Fibroblast of mammary gland (primary cell): ENCODE measurements around the gene UBAC1.
A peak's percentile ranks its signal among the peaks of the same experiment; 100 is the strongest.

Source experiments
- DNase-seq: peaks from one replicate; pipeline ENCODE4 v3.0.0-alpha.2; 2010; ENCODE audit warnings: low read depth
- H3K4me3 ChIP-seq: 2 replicates; pipeline ENCODE4 v1.5.1; 2011; ENCODE audit warnings: low read depth, mild to moderate bottlenecking, low read length, moderate library complexity; ENCODE audit not compliant: control insufficient read depth
- TF ChIP-seq, protein P1 (sequence below): conservative IDR thresholded peaks from 2 replicates; pipeline ENCODE4 v1.5.1; 2011; ENCODE audit warnings: low read depth, low read length, inconsistent platforms; ENCODE audit not compliant: control insufficient read depth, insufficient read depth

UBAC1 gene

DNA sequence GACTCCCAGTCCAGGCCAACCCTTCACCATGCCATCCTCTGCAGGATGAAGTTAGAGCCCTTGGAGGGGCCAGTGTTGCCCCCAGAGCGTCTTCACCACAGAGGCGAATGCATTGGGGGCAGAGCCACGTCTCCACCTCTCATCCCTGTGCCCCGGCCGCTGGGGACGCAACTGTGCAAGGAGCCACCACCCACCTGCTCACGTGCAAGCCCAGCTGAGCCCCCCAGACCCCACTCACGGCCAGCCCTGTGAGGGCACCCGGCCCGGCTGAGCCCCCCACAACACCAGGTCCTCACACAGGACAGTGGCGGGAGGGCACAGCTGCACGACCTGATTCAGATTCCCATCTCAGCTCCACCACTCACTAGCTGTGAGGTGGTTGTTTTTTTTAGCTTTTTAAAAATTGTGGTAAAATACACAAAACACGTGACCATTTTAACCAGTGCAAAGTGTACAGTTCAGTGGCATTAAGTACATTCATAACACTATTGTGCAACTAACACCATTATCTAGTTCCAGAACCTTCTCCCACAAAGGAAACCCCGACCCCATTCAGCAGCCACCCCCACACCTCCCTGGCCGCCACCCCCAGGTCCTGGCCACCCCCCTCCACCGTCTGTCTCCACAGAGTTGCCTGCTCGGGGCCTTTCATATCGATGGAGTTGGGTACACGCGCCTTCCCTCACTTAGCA lies 33.5 kb upstream of the UBAC1 start:
- TF ChIP-seq, protein P1, sequence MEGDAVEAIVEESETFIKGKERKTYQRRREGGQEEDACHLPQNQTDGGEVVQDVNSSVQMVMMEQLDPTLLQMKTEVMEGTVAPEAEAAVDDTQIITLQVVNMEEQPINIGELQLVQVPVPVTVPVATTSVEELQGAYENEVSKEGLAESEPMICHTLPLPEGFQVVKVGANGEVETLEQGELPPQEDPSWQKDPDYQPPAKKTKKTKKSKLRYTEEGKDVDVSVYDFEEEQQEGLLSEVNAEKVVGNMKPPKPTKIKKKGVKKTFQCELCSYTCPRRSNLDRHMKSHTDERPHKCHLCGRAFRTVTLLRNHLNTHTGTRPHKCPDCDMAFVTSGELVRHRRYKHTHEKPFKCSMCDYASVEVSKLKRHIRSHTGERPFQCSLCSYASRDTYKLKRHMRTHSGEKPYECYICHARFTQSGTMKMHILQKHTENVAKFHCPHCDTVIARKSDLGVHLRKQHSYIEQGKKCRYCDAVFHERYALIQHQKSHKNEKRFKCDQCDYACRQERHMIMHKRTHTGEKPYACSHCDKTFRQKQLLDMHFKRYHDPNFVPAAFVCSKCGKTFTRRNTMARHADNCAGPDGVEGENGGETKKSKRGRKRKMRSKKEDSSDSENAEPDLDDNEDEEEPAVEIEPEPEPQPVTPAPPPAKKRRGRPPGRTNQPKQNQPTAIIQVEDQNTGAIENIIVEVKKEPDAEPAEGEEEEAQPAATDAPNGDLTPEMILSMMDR, result no peak
- peak; percentile 17 for DNase-seq
- no peak overlapping the region for H3K4me3 ChIP-seq

DNA sequence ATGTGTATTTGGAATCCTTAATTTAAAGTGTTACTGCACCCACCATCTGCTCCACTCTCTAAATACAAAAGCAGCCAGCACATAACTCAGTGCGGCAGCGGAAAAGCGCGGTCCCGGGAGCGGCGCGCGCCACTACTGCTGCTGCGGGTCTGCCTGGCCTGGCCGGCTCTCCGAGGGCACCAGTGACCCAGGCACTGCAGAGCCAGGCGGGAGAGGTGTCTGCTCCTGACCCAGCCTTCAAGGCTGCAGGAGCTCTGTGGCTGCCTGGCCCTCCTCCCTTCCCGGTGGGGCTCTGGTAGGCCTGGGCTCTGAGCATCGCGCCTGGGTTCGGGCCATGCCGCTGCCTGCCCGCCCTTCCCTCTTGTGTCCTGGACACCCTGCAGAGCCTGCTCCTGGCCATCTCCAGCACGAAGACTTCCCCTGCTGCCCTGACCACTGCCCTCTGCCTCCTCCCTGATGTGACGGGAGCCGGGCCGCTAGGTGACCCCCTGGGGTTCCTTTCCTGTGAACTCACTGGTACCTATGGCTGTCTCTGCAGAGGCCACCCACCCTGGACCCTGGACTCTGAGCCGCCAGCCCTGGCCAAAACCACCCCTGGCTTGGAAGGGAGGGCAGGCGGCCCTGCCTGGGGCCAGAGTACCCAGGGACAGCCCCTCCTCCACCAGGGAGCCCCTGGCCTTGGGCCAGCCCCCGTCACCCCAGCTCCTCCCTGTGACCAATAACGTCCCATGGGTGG lies 32.8 kb upstream of the UBAC1 start:
- TF ChIP-seq, protein P1, result no peak
- DNase-seq, result no peak

DNA sequence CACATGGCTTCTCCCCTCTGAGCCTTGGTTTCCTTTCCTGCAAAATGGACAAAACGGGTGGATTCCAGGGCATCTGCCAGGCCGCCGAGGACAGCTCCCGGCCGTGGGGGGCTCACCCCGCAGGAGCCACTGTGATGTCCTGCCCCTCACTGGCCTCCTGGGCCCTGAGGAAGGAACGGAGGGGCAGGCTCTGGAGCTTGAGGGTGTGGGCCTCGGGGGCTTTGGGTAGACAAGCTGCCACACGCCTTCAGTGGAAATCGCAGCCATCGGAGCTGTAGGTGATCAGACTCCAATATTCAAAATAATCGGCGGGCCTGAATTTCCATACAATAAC lies 32.2 kb upstream of the UBAC1 start:
- DNase-seq, result no peak
- no peak overlapping the region for H3K4me3 ChIP-seq

More for the DNA sequence above, 32.8 kb upstream of the UBAC1 start:
- H3K4me3 ChIP-seq, result no peak overlapping the region

DNA sequence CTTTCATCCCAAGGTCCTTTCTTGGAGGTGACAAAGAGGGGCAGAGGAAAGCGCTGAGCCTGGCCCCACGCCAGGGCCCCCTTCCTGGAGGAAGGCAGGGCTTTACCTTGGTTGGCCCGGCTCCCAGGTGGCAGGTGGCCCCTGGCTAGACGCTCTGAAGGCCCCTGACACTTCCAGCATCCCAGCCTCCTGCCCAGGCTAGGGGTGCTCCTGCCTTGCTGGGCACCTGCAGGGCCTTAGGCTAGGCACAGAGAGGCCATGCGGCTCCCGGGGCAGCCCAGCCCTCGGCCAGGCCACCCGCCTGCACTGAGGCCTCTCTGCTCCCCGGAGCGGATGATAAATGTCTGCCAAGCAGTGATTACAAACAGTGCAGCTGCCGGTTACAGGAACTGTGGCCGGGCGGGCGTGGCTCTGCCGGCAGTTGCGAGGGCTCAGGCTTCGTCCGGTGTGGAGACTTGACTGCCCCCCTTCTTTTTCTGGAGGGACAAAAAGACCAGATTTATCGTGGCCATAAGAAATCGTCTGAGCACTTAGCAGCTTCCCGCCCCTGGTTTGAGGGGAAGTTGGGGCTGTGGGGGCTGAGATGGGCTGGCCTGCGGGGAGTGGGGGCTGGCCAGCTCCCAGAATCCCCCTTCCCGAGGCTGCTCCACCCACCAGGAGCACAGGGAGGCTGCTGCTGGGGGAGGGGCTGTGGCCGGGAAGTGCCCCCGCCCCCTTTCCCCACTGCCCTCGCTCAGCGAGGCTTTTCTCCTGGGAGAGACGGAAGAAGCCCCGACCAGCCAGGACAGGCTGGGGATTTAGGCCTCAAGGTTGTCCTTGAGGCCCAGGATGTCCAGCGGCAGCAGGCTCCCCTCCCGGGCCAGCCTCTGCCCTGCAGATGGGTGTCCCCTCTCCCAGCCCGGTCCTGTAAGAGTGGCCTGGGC lies 31.6 kb upstream of the UBAC1 start:
- peak; percentile 78 for DNase-seq
- H3K4me3 ChIP-seq, result peak overlapping the region; percentile 9
- TF ChIP-seq, protein P1, result no peak

More for the DNA sequence above, 32.2 kb upstream of the UBAC1 start:
- TF ChIP-seq, protein P1, result no peak

DNA sequence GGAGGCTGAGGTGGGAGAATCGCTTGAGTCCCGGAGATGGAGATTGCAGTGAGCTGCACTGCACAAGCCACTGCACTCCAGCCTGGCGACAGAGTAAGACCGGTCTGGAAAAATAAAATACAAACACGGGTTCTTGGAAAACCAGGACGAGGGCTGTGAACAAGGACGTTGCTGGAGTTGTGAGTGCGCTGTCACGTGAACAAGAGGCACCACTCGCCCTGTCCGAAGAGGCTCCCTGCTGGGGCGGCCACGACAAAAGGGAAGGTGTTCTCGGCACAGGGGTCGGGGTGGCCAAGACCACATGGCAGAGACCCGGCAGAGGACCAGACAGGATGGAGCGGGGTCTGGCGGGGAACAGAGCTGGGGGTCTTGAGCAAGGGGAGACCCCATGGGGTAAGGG lies 30.6 kb upstream of the UBAC1 start:
- no peak overlapping the region for H3K4me3 ChIP-seq
- DNase-seq, result no peak
- TF ChIP-seq, protein P1, result no peak
